Heart left ventricle (tissue), 16 donors: ENCODE data around the gene STK25. TPM values are rescaled to one million over a fixed set of nuclear protein-coding genes. Genes with fewer than 3 reads are reported as not detected.
"Not testable (repeated sequence)": the region's sequence is repeated elsewhere in the genome, so short reads cannot be mapped to it uniquely, and the experiment has no call there.

ENCODE experiments used
- ATAC-seq, 4 donors: fragments of 200-7000 bp; cut with Tn5 transposase; one replicate each; pipeline ENCODE4 v1.9.1; 2020 to 2022; ENCODE audit warnings: moderate library complexity in 4 of 4, mild to moderate bottlenecking in 3 of 4, moderate number of reproducible peaks in 1 of 4
- DNase-seq, 5 donors: peaks; one replicate each; pipeline ENCODE4 v3.0.0-alpha.2; 2020
- H3K27ac ChIP-seq, 12 donors: fragments of 200-600 bp; sonication (generic) in 4 of 12; one replicate each; pipeline versions ENCODE4 v1.5.0 to v1.8.0; 2016 to 2022; ENCODE audit warnings: mild to moderate bottlenecking in 2 of 12
- H3K27me3 ChIP-seq, 9 donors: fragments of 200-600 bp; sonication (generic) in 2 of 9; one replicate each; pipeline versions ENCODE4 v1.5.1 to v1.8.0; 2016 to 2022; ENCODE audit warnings: mild to moderate bottlenecking in 3 of 9
- H3K36me3 ChIP-seq, 9 donors: fragments of 200-600 bp; sonication (generic) in 2 of 9; one replicate each; pipeline versions ENCODE4 v1.5.0 to v1.8.0; 2018 to 2022; ENCODE audit warnings: mild to moderate bottlenecking in 2 of 9
- H3K4me1 ChIP-seq, 12 donors: fragments of 200-600 bp; sonication (generic) in 4 of 12; one replicate each; pipeline versions ENCODE4 v1.5.0 to v1.8.0; 2016 to 2022; ENCODE audit warnings: mild to moderate bottlenecking in 3 of 12
- H3K4me3 ChIP-seq, 12 donors: fragments of 200-600 bp; sonication (generic) in 4 of 12; one replicate each; pipeline versions ENCODE4 v1.5.0 to v1.8.0; 2017 to 2022; ENCODE audit warnings: mild to moderate bottlenecking in 9 of 12, moderate library complexity in 4 of 12
- H3K9me3 ChIP-seq, 12 donors: fragments of 200-600 bp; sonication (generic) in 4 of 12; one replicate each; pipeline versions ENCODE4 v1.5.0 to v1.8.0; 2016 to 2022; ENCODE audit warnings: mild to moderate bottlenecking in 1 of 12
- CTCF ChIP-seq, 12 donors: fragments of 200-600 bp; sonication (generic) in 4 of 12; IDR thresholded peaks; one replicate each; pipeline versions ENCODE4 v1.5.0 to v1.8.0; 2018 to 2022; ENCODE audit warnings: antibody characterized with exemption in 12 of 12, mild to moderate bottlenecking in 5 of 12
- POLR2A ChIP-seq, 2 donors: fragments of 450-650 bp; IDR thresholded peaks; one replicate each; pipeline ENCODE4 v1.6.1; 2017; ENCODE audit warnings: antibody characterized with exemption in 2 of 2, mild to moderate bottlenecking in 2 of 2, moderate library complexity in 2 of 2
- WGBS, 4 donors: extraction: QIAGEN DNeasy Blood & Tissue Kit in 2 of 4; methylation state at CpG; one replicate each; pipeline versions ENCODE4 v1.1.5 to v1.1.7; 2013 to 2018; 5-methylcytosine and 5-hydroxymethylcytosine counted together
- intact Hi-C, 10 donors: fragments of 100-400 bp; cut with DNase I; formaldehyde crosslinking; loops; one replicate each; pipeline versions ENCODE4 v1.11.1 to v1.14.2; 2022
- microRNA-seq, 4 donors: library from miRNA; unstranded; fragments of <30 nt; microRNA quantifications; one replicate each; pipeline versions ENCODE4 to v1.2.0, GENCODE V29; 2017 to 2020
- polyA plus RNA-seq, 2 donors: library from polyadenylated mRNA; stranded (reverse); fragments of 200-250 nt; gene quantifications; one replicate each; pipeline ENCODE4 v1.2.3, GENCODE V29; 2013
- total RNA-seq, 9 donors: library from RNA; depleted of rRNA in 2 of 9; stranded (reverse); fragments of >200 nt in 2 of 9; fragmentation: NEBNext Ultra II Directional in 3 of 9; extraction: Animal tissue kit (Norgen Biotek cat#: 25700) in 3 of 9; gene quantifications; one replicate each; pipeline versions ENCODE4 v1.1.0 to v1.2.4, GENCODE V29; 2016 to 2023
- donor health status: ischemic (EF 13 %, LVEDD 7.1; RV severe dilation, severe dysfunction).
- donor health status: healthy with polysubstance abuse.
- donor health status: DM: no; HTN: yes; CAD: no.
- donor health status: DM: no; HTN: no; CAD: no.
- donor health status: ischemic (EF 25% LVEDD 6.9; RV normal size, moderate dysfunction).
- donor health status: ischemic (EF 25% LVEDD 5.7; RV mildly dilated, moderate dysfunction).
- donor health status: healthy.
- donor health status: DM: yes; HTN: yes; CAD: no.
- donor health status: ischemic (EF 35%, LVEDD 5.7; RV mildly dilated, moderate dysfunction).
- donor health status: nonischemic (EF 11% LVEDD 7.7; RV severe dilation, severe dysfunction).
- donor health status: DM: yes; HTN: yes; CAD: no.
- donor health status: PGD.
- donor health status: ischemic (EF 29% LVEDD 5.4; RV normal size, mild dysfunction).
- donor health status: nonischemic (EF 23%, LVEDD 6.1; RV moderate dilation, normal function).

STK25 gene
- total and polyA plus RNA-seq, 11 donors: 76.8 to 186 (median 94.8) TPM

GRCh38 chr2:241451840-241452506 lies 56.4 kb downstream of the STK25 start:
- Histone ChIP-seq H3K4me1 (no peaks in the 10 kb centered on the region), H3K9me3 (no peaks in the 10 kb centered on the region), H3K4me3 (no peak overlapping the region), H3K36me3 (peaks cover 0 to 21% (median 7%) of the 10 kb centered on the region in 9 donors), H3K27me3 (peaks cover 0 to 27% (median 0%) of the 10 kb centered on the region in 9 donors), H3K27ac (no peak overlapping the region)
- DNase-seq (no peak), ATAC-seq (no peak)
- no peak for TF ChIP-seq POLR2A (IDR thresholded peaks at IDR 0.05)
- no peak for TF ChIP-seq CTCF (IDR thresholded peaks at IDR 0.05)
- intact Hi-C loops: no loop called here
- WGBS, 4 donors: 67 to 73% (median 71%) methylated on average over 10 of the region's 10 CpGs

GRCh38 chr2:241450092-241450491 lies 58.3 kb downstream of the STK25 start:
- H3K4me3 ChIP-seq, H3K4me1 ChIP-seq, DNase-seq, H3K27ac ChIP-seq, intact Hi-C loops, ATAC-seq, H3K9me3 ChIP-seq: not testable (repeated sequence)
- Histone ChIP-seq H3K36me3 (peaks cover 0 to 38% (median 18%) of the 10 kb centered on the region in 9 donors), H3K27me3 (peaks cover 0 to 44% (median 0%) of the 10 kb centered on the region in 9 donors)
- 83 to 95% (median 88%) methylated on average over 7 of the region's 7 CpGs for WGBS, 4 donors

GRCh38 chr2:241445426-241445825 lies 63.0 kb downstream of the STK25 start:
- Histone ChIP-seq H3K4me3 (no peak overlapping the region), H3K27me3 (peaks cover 0 to 47% (median 0%) of the 10 kb centered on the region in 9 donors), H3K4me1 (peaks cover 0 to 12% (median 0%) of the 10 kb centered on the region in 12 donors), H3K27ac (no peak overlapping the region), H3K9me3 (no peaks in the 10 kb centered on the region), H3K36me3 (peaks cover 0 to 84% (median 64%) of the 10 kb centered on the region in 9 donors)
- 85 to 100% (median 88%) methylated on average over 2 of the region's 2 CpGs for WGBS, 4 donors
- no peak for ATAC-seq
- intact Hi-C loops: no loop called here
- TF ChIP-seq POLR2A (IDR thresholded peaks at IDR 0.05): no peak
- TF ChIP-seq CTCF (IDR thresholded peaks at IDR 0.05): no peak
- no peak for DNase-seq

- no peak overlapping the region for H3K4me3 ChIP-seq
- 88 to 96% (median 91%) methylated on average over 6 of the region's 6 CpGs for WGBS, 4 donors
- DNase-seq: peak in 1 of 5 donors; percentile 38
- peaks cover 0 to 12% (median 0%) of the 10 kb centered on the region in 12 donors for H3K4me1 ChIP-seq
- H3K9me3 ChIP-seq: no peaks in the 10 kb centered on the region
- H3K27me3 ChIP-seq: peaks cover 0 to 48% (median 0%) of the 10 kb centered on the region in 9 donors
- peaks cover 0 to 95% (median 70%) of the 10 kb centered on the region in 9 donors for H3K36me3 ChIP-seq
- no peak overlapping the region for H3K27ac ChIP-seq
- no peak for TF ChIP-seq CTCF (IDR thresholded peaks at IDR 0.05)
- TF ChIP-seq POLR2A (IDR thresholded peaks at IDR 0.05): no peak
- intact Hi-C loops: no loop called here
- ATAC-seq: no peak
Observed at GRCh38 chr2:241443486-241444223, 64.7 kb downstream of the STK25 start.

Small RNA genes lying within 50 kb of the gene (microRNA-seq; reads per million reads assigned to microRNA genes)
- gene MIR3133: 0 reads per million in 4 donors

Other genes with a start within 250 kb of the STK25 start
- 100 to 1,000 TPM; 312 to 407 (median 352) TPM for gene HDLBP, start 192.9 kb downstream of the STK25 start, total RNA-seq
- 100 to 1,000 TPM; 220 to 308 TPM for gene HDLBP, start 192.9 kb downstream of the STK25 start, polyA plus RNA-seq
- gene SEPTIN2, start 192.7 kb downstream of the STK25 start, total RNA-seq: 100 to 1,000 TPM; 102 to 237 (median 203) TPM
- gene SEPTIN2, start 192.7 kb downstream of the STK25 start, polyA plus RNA-seq: 100 to 1,000 TPM in 1 of 2 donors, 10 to 100 TPM in 1; 91.2 to 198 TPM
- gene FARP2, start 152.3 kb downstream of the STK25 start, total RNA-seq: 10 to 100 TPM; 17.1 to 31.8 (median 21.9) TPM
- gene FARP2, start 152.3 kb downstream of the STK25 start, polyA plus RNA-seq: 10 to 100 TPM in 1 of 2 donors, 1 to 10 TPM in 1; 7.9 to 11.9 TPM
- 10 to 100 TPM in 3 of 9 donors, 1 to 10 TPM in 6; 1.7 to 22.3 (median 8.4) TPM for gene BOK, start 50.2 kb upstream of the STK25 start, total RNA-seq
- 1 to 10 TPM; 1.4 to 9.6 TPM for gene BOK, start 50.2 kb upstream of the STK25 start, polyA plus RNA-seq
- 100 to 1,000 TPM in 1 of 9 donors, 10 to 100 TPM in 8; 61.7 to 106 (median 74.2) TPM for gene THAP4, start 128.6 kb upstream of the STK25 start, total RNA-seq
- 100 to 1,000 TPM in 1 of 2 donors, 10 to 100 TPM in 1; 81.5 to 110 TPM for gene THAP4, start 128.6 kb upstream of the STK25 start, polyA plus RNA-seq
- gene ATG4B, start 129.1 kb upstream of the STK25 start, total RNA-seq: 10 to 100 TPM; 37.8 to 67.9 (median 48.3) TPM
- gene ATG4B, start 129.1 kb upstream of the STK25 start, polyA plus RNA-seq: 10 to 100 TPM; 35.9 to 75.1 TPM
- 10 to 100 TPM in 2 of 9 donors, 1 to 10 TPM in 7; 7.5 to 21.0 (median 8.5) TPM for gene DTYMK, start 178.2 kb upstream of the STK25 start, total RNA-seq
- gene DTYMK, start 178.2 kb upstream of the STK25 start, polyA plus RNA-seq: 10 to 100 TPM in 1 of 2 donors, 1 to 10 TPM in 1; 9.7 to 19.6 TPM
- 10 to 100 TPM; 11.8 to 29.3 (median 18.2) TPM for gene ING5, start 193.5 kb upstream of the STK25 start, total RNA-seq
- 10 to 100 TPM; 18.0 to 27.5 TPM for gene ING5, start 193.5 kb upstream of the STK25 start, polyA plus RNA-seq
- gene D2HGDH, start 226.0 kb upstream of the STK25 start, total RNA-seq: 10 to 100 TPM in 8 of 9 donors, 1 to 10 TPM in 1; 9.2 to 24.1 (median 20.9) TPM
- 10 to 100 TPM in 1 of 2 donors, 1 to 10 TPM in 1; 7.6 to 19.8 TPM for gene D2HGDH, start 226.0 kb upstream of the STK25 start, polyA plus RNA-seq